A673 (cell line): Measurements from ENCODE around the gene IL12RB2. TPM values are rescaled to one million over a fixed set of nuclear protein-coding genes. Genes with fewer than 3 reads are reported as not detected.

Experiments
- BruUV-seq: library from RNA; stranded (reverse); fragments of 400-500 nt; replicated peaks from 2 replicates; lab custom pipeline; 2021; lab: Mats Ljungman, UMichigan
- CTCF ChIA-PET: fragments of 300-600 bp; sonication (Branson Sonifier 250); formaldehyde crosslinking; loops from one replicate; lab custom pipeline; 2022; ENCODE audit warnings: antibody characterized with exemption; lab: Charles Lee
- POLR2A ChIA-PET: fragments of 300-600 bp; sonication (Branson Sonifier 250); formaldehyde crosslinking; loops from one replicate; lab custom pipeline; 2022; ENCODE audit warnings: antibody characterized with exemption; ENCODE audit not compliant: low non-redundant PET; lab: Charles Lee
- DNase-seq: peaks from one replicate; pipeline ENCODE4 v3.0.0-alpha.2; 2015; ENCODE audit warnings: low spot score
- H3K27ac ChIP-seq: fragments of 200-600 bp; sonication (generic); 2 replicates; pipeline ENCODE4 v1.5.1; 2016; ENCODE audit warnings: mixed run types, low read depth, mild to moderate bottlenecking, mixed read lengths, antibody characterized with exemption, low read length; ENCODE audit not compliant: poor library complexity, severe bottlenecking
- H3K27me3 ChIP-seq: fragments of 200-600 bp; sonication (generic); replicated peaks from 2 replicates; pipeline ENCODE4 v1.6.1; 2017; ENCODE audit warnings: mixed run types, low read depth, mild to moderate bottlenecking, mixed read lengths, antibody characterized with exemption, low read length; ENCODE audit not compliant: insufficient read depth, poor library complexity
- H3K36me3 ChIP-seq: fragments of 200-600 bp; sonication (generic); 2 replicates; pipeline ENCODE4 v1.6.1; 2016; ENCODE audit warnings: mixed run types, mild to moderate bottlenecking, mixed read lengths, antibody characterized with exemption, low read length; ENCODE audit not compliant: insufficient read depth, poor library complexity, severe bottlenecking
- H3K4me1 ChIP-seq: fragments of 200-600 bp; sonication (generic); 2 replicates; pipeline ENCODE4 v1.6.1; 2017; ENCODE audit warnings: mixed run types, mild to moderate bottlenecking, mixed read lengths, antibody characterized with exemption, low read length; ENCODE audit not compliant: insufficient read depth, poor library complexity, severe bottlenecking
- H3K4me3 ChIP-seq: fragments of 200-600 bp; sonication (generic); 2 replicates; pipeline ENCODE4 v1.5.1; 2016; ENCODE audit warnings: low read depth, mixed run types, mild to moderate bottlenecking, mixed read lengths, low read length; ENCODE audit not compliant: poor library complexity, severe bottlenecking
- H3K9me3 ChIP-seq: fragments of 200-600 bp; sonication (generic); 2 replicates; pipeline ENCODE4 v1.6.1; 2016; ENCODE audit warnings: mixed run types, low read depth, mild to moderate bottlenecking, mixed read lengths, antibody characterized with exemption, low read length; ENCODE audit not compliant: poor library complexity, severe bottlenecking
- CTCF ChIP-seq: fragments of 300-800, 200-600 bp; sonication (generic); conservative IDR thresholded peaks from 2 replicates; pipeline ENCODE4 v1.5.1; 2017; ENCODE audit warnings: low read depth, mild to moderate bottlenecking, antibody characterized with exemption, low read length, moderate library complexity, mixed read lengths
- EZH2 ChIP-seq: fragments of 200-600 bp; sonication (generic); IDR thresholded peaks from 2 replicates; pipeline ENCODE4 v1.6.1; 2017; ENCODE audit warnings: borderline replicate concordance, low read depth, mild to moderate bottlenecking, mixed read lengths, antibody characterized with exemption, low read length; ENCODE audit not compliant: poor library complexity, severe bottlenecking
- intact Hi-C: fragments of 100-400 bp; cut with micrococcal nuclease; formaldehyde crosslinking; loops from one replicate; pipeline ENCODE4 v1.10.0; 2022; ENCODE audit not compliant: unreplicated experiment
- total RNA-seq: library from RNA; stranded (reverse); gene quantifications from 2 replicates; pipeline ENCODE4 v1.2.3, GENCODE V29; 2021

IL12RB2 gene
- total RNA-seq, 1 experiment from 2014 or later: 0.39 TPM

DNA sequence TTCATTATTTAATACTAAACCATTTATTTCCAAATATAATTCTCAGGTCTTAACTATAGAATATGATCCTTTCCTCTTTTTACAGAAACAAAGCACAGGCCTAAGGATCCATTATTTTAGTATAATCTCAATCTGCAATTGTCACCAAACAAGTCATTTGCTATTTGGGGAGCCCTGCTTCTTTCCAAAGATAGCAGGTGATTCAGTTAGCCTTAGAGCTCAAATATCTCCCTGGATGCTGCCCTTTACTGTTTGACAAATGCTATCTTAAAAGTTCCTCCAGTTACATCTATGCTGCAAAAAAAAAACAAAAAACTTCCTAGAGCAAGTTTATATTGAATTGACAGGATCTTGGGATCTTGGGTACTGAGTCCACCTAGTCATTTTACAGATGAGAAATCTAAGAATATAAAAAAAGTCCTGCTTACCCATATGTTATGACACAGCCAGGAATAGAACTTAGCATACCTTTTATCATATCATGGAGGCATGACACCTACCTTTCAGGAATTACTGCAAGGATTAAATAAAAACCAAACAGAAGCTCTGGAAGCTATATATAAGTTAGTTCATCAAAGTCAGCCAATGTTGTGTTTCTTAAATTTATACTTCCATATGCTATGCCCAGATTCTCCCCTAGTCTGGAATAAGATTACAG lies 113.3 kb downstream of the IL12RB2 start:
- intact Hi-C loops: no loop called here
- CTCF ChIA-PET: no interaction called here
- Histone ChIP-seq H3K27ac (no peak overlapping the region), H3K9me3 (no peaks in the 10 kb centered on the region), H3K4me1 (no peaks in the 10 kb centered on the region), H3K4me3 (no peak overlapping the region), H3K36me3 (peaks cover 100% of the 10 kb centered on the region), H3K27me3 (no peaks in the 10 kb centered on the region)
- TF ChIP-seq CTCF (no peak), EZH2 (no peak)
- no TSS peak for BruUV-seq
- POLR2A ChIA-PET: interaction anchor here (0.7 kb wide), 1 partner anchor 62 kb away, joined by 4 read pairs; no protein-coding TSS in a partner anchor
- DNase-seq: no peak

- CTCF ChIA-PET: no interaction called here
Observed at GRCh38 chr1:67427465-67427864, 119.8 kb downstream of the IL12RB2 start.

DNA sequence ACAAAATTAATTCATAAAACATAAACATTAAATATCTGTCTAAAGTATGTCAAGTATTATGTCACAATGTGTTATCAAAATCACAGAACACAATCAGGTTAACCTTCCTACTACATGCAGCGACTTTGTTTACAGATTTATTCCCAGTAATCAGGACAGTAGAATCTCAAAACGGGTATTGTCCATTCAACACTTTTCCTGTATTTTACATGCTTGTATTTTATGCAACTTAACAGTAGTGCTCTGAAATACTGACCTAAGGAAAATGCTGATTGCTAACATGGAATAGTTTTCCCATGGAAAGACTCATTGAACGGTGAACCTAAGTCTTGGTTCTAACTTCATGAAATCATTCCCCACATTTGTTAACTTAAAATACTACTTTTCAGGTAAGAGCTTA lies 120.3 kb downstream of the IL12RB2 start:
- no peak for DNase-seq
- BruUV-seq: no TSS peak
- H3K4me1 ChIP-seq: peaks cover 19% of the 10 kb centered on the region
- TF ChIP-seq CTCF (no peak), EZH2 (no peak)
- ChIA-PET POLR2A (no interaction called here), CTCF (no interaction called here)
- H3K27ac ChIP-seq: no peak overlapping the region
- H3K36me3 ChIP-seq: peaks cover 61% of the 10 kb centered on the region
- no peaks in the 10 kb centered on the region for H3K27me3 ChIP-seq
- no peaks in the 10 kb centered on the region for H3K9me3 ChIP-seq
- peak overlapping the region; percentile 75 for H3K4me3 ChIP-seq
- intact Hi-C loops: no loop called here

More at GRCh38 chr1:67427465-67427864, 119.8 kb downstream of the IL12RB2 start:
- Histone ChIP-seq H3K27me3 (no peaks in the 10 kb centered on the region), H3K9me3 (no peaks in the 10 kb centered on the region), H3K4me1 (peaks cover 19% of the 10 kb centered on the region), H3K36me3 (peaks cover 66% of the 10 kb centered on the region), H3K27ac (no peak overlapping the region), H3K4me3 (peak overlapping the region; percentile 75)
- TF ChIP-seq CTCF (no peak), EZH2 (no peak)
- no peak for DNase-seq
- intact Hi-C loops: no loop called here
- POLR2A ChIA-PET: no interaction called here
- no TSS peak for BruUV-seq
